ENCODE measurements around the gene CLEC17A.
"Not testable (repeated sequence)": the region's sequence is repeated elsewhere in the genome, so short reads cannot be mapped to it uniquely, and the experiment has no call there.

CLEC17A gene

GRCh38 chr19:14562660-14563589, 20.0 kb upstream of the CLEC17A start:
- DNase-seq (ENCODE audit: low read depth, low spot score): no peak
- CTCF ChIA-PET: interaction anchor here (1.3 to 1.8 kb wide), 3 partner anchors 9 to 13 kb away, joined by 4 to 8 read pairs (median 5); partner anchors contain the start of gene NDUFB7
- POLR2A ChIA-PET: no interaction called here
- TF ChIP-seq, protein P1, sequence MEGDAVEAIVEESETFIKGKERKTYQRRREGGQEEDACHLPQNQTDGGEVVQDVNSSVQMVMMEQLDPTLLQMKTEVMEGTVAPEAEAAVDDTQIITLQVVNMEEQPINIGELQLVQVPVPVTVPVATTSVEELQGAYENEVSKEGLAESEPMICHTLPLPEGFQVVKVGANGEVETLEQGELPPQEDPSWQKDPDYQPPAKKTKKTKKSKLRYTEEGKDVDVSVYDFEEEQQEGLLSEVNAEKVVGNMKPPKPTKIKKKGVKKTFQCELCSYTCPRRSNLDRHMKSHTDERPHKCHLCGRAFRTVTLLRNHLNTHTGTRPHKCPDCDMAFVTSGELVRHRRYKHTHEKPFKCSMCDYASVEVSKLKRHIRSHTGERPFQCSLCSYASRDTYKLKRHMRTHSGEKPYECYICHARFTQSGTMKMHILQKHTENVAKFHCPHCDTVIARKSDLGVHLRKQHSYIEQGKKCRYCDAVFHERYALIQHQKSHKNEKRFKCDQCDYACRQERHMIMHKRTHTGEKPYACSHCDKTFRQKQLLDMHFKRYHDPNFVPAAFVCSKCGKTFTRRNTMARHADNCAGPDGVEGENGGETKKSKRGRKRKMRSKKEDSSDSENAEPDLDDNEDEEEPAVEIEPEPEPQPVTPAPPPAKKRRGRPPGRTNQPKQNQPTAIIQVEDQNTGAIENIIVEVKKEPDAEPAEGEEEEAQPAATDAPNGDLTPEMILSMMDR (IDR thresholded peaks at IDR 0.05; ENCODE audit: insufficient read depth, low read length, missing control alignments): no peak
- H3K4me3 ChIP-seq (ENCODE audit: low read depth, low read length): no peak overlapping the region

DNA sequence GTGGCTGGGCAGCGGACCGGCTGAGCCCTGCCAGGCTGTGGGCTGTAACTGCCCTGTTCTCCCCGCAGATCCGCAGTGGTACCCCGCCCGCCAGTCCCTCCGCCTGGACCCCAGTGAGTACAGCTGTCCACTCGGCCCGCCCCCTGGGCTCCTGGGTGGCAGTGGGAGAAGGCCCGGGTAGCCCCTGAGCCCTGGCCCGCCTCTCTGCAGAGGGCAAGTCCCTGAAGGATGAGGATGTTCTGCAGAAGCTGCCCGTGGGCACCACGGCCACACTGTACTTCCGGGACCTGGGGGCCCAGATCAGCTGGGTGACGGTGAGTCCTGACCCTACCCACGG, 19.3 kb upstream of the CLEC17A start:
- CTCF ChIA-PET: no interaction called here

GRCh38 chr19:14563989-14564651, 18.8 kb upstream of the CLEC17A start:
- TF ChIP-seq, protein P1 (IDR thresholded peaks at IDR 0.05; ENCODE audit: insufficient read depth, low read length, missing control alignments): no peak
- no peak overlapping the region for H3K4me3 ChIP-seq (ENCODE audit: low read depth, low read length)
- DNase-seq (ENCODE audit: low read depth, low spot score): no peak
- ChIA-PET CTCF (no interaction called here), POLR2A (interaction anchor here (0.7 kb wide), 1 partner anchor 47 kb away, joined by 3 read pairs; no protein-coding TSS in a partner anchor)

More for the DNA sequence above, 19.3 kb upstream of the CLEC17A start:
- TF ChIP-seq, protein P1 (IDR thresholded peaks at IDR 0.05; ENCODE audit: insufficient read depth, low read length, missing control alignments): no peak
- no peak overlapping the region for H3K4me3 ChIP-seq (ENCODE audit: low read depth, low read length)
- DNase-seq (ENCODE audit: low read depth, low spot score): no peak
- POLR2A ChIA-PET: interaction anchor here (0.7 kb wide), 1 partner anchor 47 kb away, joined by 3 read pairs; no protein-coding TSS in a partner anchor

DNA sequence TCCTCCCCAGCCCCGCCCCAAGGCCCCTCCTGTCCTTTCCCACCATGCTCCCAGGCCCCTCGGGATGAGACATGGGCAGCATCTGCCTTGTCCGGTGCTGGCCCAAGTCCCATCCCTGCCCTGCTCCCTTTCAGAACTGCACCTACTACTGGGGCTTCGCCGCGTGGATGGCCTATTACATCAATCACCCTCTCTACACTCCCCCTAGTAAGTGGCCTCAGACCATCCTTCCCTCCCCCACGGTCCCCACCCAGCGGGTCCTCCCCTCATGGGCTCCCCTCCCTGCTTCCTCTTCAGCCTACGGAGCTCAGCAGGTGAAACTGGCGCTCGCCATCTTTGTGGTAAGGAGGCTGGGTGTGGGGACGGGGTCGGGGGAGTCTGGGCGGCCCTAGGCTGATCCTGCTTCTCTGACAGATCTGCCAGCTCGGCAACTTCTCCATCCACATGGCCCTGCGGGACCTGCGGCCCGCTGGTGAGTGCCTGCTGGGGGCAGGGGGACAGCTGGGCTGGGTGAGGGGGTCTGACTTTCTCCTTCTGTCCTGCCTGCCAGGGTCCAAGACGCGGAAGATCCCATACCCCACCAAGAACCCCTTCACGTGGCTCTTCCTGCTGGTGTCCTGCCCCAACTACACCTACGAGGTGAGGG, 18.1 kb upstream of the CLEC17A start:
- H3K4me3 ChIP-seq (ENCODE audit: low read depth, low read length); DNase-seq (ENCODE audit: low read depth, low spot score); CTCF ChIA-PET; POLR2A ChIA-PET: not testable (repeated sequence)

GRCh38 chr19:14565298-14565679, 17.6 kb upstream of the CLEC17A start:
- ChIA-PET CTCF (no interaction called here), POLR2A (no interaction called here)
- H3K4me3 ChIP-seq (ENCODE audit: low read depth, low read length): no peak overlapping the region
- DNase-seq (ENCODE audit: low read depth, low spot score): no peak
- TF ChIP-seq, protein P1 (IDR thresholded peaks at IDR 0.05; ENCODE audit: insufficient read depth, low read length, missing control alignments): no peak

DNA sequence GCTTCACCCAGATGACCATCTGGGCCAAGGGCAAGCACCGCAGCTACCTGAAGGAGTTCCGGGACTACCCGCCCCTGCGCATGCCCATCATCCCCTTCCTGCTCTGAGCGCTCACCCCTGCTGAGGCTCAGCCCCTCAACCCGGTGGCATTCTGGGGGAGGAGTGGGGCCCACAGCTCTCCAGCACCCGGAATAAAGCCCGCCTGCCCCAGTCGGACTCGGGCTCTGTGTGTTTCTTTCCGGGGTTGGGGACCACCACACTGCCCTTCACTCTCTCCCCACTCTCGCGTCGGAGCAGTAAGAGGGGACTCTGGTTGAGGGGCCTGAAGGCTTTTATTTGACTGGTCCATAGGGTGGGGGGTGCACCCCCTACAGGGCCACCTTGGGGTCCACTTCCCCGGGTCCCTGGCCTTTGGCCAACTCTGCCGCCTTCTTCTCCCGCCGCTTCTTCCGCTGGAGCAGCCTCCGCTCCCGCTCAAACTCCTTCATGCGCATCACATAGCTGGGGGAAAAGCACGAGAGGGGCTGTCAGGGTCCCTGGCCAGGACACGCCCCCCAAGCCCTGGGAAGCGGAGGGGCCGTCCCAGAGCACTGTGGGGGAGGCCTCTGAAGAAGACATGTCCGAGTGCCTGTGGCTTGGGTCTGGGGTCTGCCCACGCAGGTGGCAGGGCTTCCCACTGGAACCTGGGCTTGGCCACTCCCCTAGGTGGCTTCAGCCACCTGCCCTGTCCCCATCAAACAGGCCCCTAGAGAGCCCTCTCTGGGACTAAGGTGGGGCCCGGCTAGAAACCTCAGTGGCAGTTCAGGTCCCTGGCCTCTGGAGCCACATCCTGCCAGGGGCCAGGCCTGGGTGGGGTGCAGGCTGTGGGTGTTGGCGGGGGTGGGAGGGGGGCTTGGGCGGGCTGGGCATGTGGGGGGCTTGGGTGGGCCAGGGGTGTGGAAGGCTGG, 16.8 kb upstream of the CLEC17A start:
- ChIA-PET CTCF (interaction anchor here (8.8 kb wide), 1 partner anchor 10 kb away, joined by 95 read pairs; no protein-coding TSS in a partner anchor), POLR2A (no interaction called here)

More for the DNA sequence above, 16.8 kb upstream of the CLEC17A start:
- H3K4me3 ChIP-seq (ENCODE audit: low read depth, low read length): no peak overlapping the region
- TF ChIP-seq, protein P1 (IDR thresholded peaks at IDR 0.05; ENCODE audit: insufficient read depth, low read length, missing control alignments): no peak
- DNase-seq (ENCODE audit: low read depth, low spot score): no peak
